K562 (cell line): ENCODE measurements around the gene THOP1.

Source experiments
- BRD9 ChIP-seq: fragments of 450-650 bp; IDR thresholded peaks from 2 replicates; pipeline ENCODE4 v1.6.1; 2018; ENCODE audit warnings: low read depth; ENCODE audit not compliant: partially characterized antibody
- DPF2 ChIP-seq: fragments of 450-650 bp; IDR thresholded peaks from 2 replicates; pipeline ENCODE4 v1.6.1; 2016
- EP300 ChIP-seq: IDR thresholded peaks from 2 replicates; pipeline ENCODE4 v1.6.1; 2012; ENCODE audit warnings: low read length, improper control_type of control experiment
- POLR2AphosphoS2 ChIP-seq: IDR thresholded peaks from 2 replicates; pipeline ENCODE4 v1.6.1; 2012; ENCODE audit warnings: low read length, improper control_type of control experiment
- SIN3A ChIP-seq, 2 experiments: fragments of 150-350 bp in 1 of 2; IDR thresholded peaks; 2 replicates each; pipeline ENCODE4 v1.6.1; 2011 to 2016; ENCODE audit warnings: borderline replicate concordance in 2 of 2, low read depth in 2 of 2, low read length in 2 of 2, mild to moderate bottlenecking in 2 of 2, moderate library complexity in 2 of 2; ENCODE audit not compliant: control insufficient read depth in 1 of 2
- SP1 ChIP-seq: sonication (generic); formaldehyde crosslinking; IDR thresholded peaks from 2 replicates; pipeline ENCODE4 v1.8.1; 2022; ENCODE audit warnings: mild to moderate bottlenecking, missing genetic modification reagents
- TBP ChIP-seq: optimal IDR thresholded peaks from 2 replicates; pipeline ENCODE3; 2011; ENCODE audit warnings: low read depth, low read length, improper control_type of control experiment
- ZNF583 ChIP-seq: fragments of 250-450 bp; sonication (Bioruptor Pico); IDR thresholded peaks from 2 replicates; pipeline ENCODE4 v1.4.0; 2020
- TF ChIP-seq, protein P1 (sequence below), 3 experiments: IDR thresholded peaks in 2 of 3; conservative IDR thresholded peaks in 1 of 3; 2 replicates each; pipeline ENCODE4 v1.5.1; 2011 to 2012; ENCODE audit warnings: low read length in 3 of 3, mild to moderate bottlenecking in 3 of 3, control low read depth in 2 of 3, improper control_type of control experiment in 1 of 3, inconsistent platforms in 1 of 3, low read depth in 1 of 3, mixed read lengths in 1 of 3, moderate library complexity in 1 of 3; ENCODE audit not compliant: insufficient read depth in 2 of 3
- TF ChIP-seq, protein P2 (sequence below): fragments of 450-650 bp; formaldehyde crosslinking; IDR thresholded peaks from 2 replicates; pipeline ENCODE4 v1.4.0; 2020; ENCODE audit warnings: mild to moderate bottlenecking, mixed read lengths

DNA sequence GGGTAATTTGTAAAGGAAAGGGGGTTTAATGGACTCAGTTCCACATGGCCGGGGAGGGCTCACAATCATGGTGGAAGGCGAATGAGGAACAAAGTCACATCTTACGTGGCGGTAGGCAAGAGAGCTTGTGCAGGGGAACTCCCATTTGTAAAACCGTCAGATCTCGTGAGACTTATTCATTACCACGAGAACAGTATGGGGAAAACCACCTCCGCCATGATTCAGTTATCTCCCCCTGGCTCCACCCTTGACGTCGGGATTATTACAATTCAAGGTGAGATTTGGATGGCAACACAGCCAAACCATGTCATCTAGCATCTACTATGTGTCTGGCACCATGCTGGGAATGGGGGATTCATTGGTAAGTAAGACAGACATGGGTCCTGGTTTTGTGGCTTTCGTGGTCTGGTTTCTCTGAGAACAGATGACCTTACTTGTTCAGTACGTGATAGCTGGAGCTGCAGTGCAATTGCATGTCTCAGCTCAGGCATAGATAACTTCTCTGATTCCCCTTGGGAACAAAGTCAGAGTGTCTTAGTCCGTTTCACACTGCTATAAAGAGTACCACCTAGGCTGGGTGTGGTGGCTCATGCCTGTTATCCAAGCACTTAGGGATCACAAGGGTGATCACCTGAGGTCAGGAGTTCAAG, 42.7 kb downstream of the THOP1 start:
- TF ChIP-seq, protein P1, sequence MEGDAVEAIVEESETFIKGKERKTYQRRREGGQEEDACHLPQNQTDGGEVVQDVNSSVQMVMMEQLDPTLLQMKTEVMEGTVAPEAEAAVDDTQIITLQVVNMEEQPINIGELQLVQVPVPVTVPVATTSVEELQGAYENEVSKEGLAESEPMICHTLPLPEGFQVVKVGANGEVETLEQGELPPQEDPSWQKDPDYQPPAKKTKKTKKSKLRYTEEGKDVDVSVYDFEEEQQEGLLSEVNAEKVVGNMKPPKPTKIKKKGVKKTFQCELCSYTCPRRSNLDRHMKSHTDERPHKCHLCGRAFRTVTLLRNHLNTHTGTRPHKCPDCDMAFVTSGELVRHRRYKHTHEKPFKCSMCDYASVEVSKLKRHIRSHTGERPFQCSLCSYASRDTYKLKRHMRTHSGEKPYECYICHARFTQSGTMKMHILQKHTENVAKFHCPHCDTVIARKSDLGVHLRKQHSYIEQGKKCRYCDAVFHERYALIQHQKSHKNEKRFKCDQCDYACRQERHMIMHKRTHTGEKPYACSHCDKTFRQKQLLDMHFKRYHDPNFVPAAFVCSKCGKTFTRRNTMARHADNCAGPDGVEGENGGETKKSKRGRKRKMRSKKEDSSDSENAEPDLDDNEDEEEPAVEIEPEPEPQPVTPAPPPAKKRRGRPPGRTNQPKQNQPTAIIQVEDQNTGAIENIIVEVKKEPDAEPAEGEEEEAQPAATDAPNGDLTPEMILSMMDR (IDR thresholded peaks at IDR 0.05 in 2 of 3, conservative IDR thresholded peaks at IDR 0.05 in 1 of 3; ENCODE audit: insufficient read depth in 2 of 3, low read depth in 1 of 3, low read length in 3 of 3) = no peak
- TF ChIP-seq, protein P2, sequence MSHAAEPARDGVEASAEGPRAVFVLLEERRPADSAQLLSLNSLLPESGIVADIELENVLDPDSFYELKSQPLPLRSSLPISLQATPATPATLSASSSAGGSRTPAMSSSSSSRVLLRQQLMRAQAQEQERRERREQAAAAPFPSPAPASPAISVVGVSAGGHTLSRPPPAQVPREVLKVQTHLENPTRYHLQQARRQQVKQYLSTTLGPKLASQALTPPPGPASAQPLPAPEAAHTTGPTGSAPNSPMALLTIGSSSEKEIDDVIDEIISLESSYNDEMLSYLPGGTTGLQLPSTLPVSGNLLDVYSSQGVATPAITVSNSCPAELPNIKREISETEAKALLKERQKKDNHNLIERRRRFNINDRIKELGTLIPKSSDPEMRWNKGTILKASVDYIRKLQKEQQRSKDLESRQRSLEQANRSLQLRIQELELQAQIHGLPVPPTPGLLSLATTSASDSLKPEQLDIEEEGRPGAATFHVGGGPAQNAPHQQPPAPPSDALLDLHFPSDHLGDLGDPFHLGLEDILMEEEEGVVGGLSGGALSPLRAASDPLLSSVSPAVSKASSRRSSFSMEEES (CRISPR knock-in tag) = no peak
- TF ChIP-seq EP300 = no peak
- TF ChIP-seq SIN3A (IDR thresholded peaks at IDR 0.05; ENCODE audit: borderline replicate concordance in 2 of 2, control insufficient read depth in 1 of 2, low read depth in 2 of 2, low read length in 2 of 2) = no peak
- no peak for TF ChIP-seq DPF2
- no peak for TF ChIP-seq TBP
- no peak for TF ChIP-seq BRD9
- TF ChIP-seq ZNF583 (CRISPR knock-in tag) = no peak
- TF ChIP-seq POLR2AphosphoS2 = no peak
- TF ChIP-seq SP1 = no peak
